Mucosa of descending colon (tissue), 3 donors: ENCODE results near the gene SEPHS2. TPM values are rescaled to one million over a fixed set of nuclear protein-coding genes. Genes with fewer than 3 reads are reported as not detected.
A peak's percentile ranks its signal among the peaks of the same experiment; 100 is the strongest.
"Not testable (repeated sequence)": the region's sequence is repeated elsewhere in the genome, so short reads cannot be mapped to it uniquely, and the experiment has no call there.

ENCODE experiments used
- ATAC-seq: fragments of 200-7000 bp; cut with Tn5 transposase; one replicate; pipeline ENCODE4 v1.9.1; 2020; ENCODE audit warnings: mild to moderate bottlenecking, moderate library complexity
- DNase-seq, 3 donors: peaks; one replicate each; pipeline ENCODE4 v3.0.0-alpha.2; 2020
- H3K36me3 ChIP-seq: fragments of 200-600 bp; one replicate; pipeline ENCODE4 v1.8.0; 2021; ENCODE audit warnings: low read depth, mild to moderate bottlenecking
- H3K4me1 ChIP-seq: fragments of 200-600 bp; one replicate; pipeline ENCODE4 v1.8.0; 2021; ENCODE audit warnings: low read depth, mild to moderate bottlenecking
- H3K4me3 ChIP-seq: fragments of 200-600 bp; one replicate; pipeline ENCODE4 v1.8.0; 2021; ENCODE audit warnings: mild to moderate bottlenecking
- H3K9me3 ChIP-seq: fragments of 200-600 bp; one replicate; pipeline ENCODE4 v1.8.0; 2021; ENCODE audit warnings: mild to moderate bottlenecking
- intact Hi-C, 2 donors: fragments of 100-400 bp; cut with DNase I in 1 of 2; cut with micrococcal nuclease in 1 of 2; formaldehyde crosslinking; loops; one replicate each; pipeline versions ENCODE4 v1.11.0 to v1.11.1; 2022; cut with DNase I, micrococcal nuclease
- total RNA-seq, 3 donors: library from RNA; stranded (reverse); fragmentation: NEBNext Ultra II Directional in 2 of 3; extraction: Animal tissue kit (Norgen Biotek cat#: 25700) in 2 of 3; gene quantifications; one replicate each; pipeline versions ENCODE4 v1.2.1 to v1.2.4, GENCODE V29; 2021 to 2023
- TF ChIP-seq, protein P1 (sequence below): fragments of 200-600 bp; IDR thresholded peaks from one replicate; pipeline ENCODE4 v1.8.0; 2022; ENCODE audit warnings: antibody characterized with exemption, mild to moderate bottlenecking
- donor health status: DM: no; HTN: no; CAD: no; lungs with moderate emphysema.
- donor health status: DM: no; HTN: no; CAD: no.
- donor health status: DM: no; HTN: yes; CAD: no.

SEPHS2 gene
- total RNA-seq, 3 donors from 2014 or later: 107 to 185 (median 142) TPM

DNA sequence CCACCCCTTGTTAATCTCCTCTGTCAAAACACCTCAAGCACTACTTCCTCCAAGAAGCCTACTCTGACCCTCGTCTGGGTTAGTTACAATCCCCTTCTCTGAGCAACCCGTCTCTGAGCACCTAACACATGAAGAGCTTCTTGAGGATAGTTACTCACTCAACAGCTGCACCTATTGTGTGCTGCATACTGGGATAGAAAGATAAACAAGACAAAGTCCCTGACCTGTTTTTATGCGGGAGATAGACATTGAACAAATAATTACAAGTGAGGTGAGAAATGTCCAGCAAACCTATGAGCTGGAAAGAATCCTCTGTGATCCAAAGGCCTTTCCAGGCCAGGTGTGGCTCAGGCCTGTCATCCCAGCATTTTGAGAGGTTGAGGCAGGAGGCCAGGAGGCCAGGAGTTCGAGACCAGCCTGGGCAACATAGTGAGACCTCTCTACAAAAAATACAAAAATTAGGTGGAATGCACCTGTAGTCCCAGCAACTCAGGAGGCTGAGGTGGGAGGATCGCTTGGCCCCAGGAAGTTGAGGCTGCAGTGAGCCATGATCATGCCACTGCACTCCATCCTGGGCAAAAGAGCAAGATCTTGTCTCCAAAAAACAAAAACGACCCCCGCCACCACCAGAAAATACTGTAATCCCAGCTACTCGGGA is 43.8 kb downstream of the SEPHS2 start:
- no peaks in the 10 kb centered on the region for H3K9me3 ChIP-seq
- H3K36me3 ChIP-seq: no peaks in the 10 kb centered on the region
- ATAC-seq: peak; percentile 12
- DNase-seq: no peak
- TF ChIP-seq, protein P1, sequence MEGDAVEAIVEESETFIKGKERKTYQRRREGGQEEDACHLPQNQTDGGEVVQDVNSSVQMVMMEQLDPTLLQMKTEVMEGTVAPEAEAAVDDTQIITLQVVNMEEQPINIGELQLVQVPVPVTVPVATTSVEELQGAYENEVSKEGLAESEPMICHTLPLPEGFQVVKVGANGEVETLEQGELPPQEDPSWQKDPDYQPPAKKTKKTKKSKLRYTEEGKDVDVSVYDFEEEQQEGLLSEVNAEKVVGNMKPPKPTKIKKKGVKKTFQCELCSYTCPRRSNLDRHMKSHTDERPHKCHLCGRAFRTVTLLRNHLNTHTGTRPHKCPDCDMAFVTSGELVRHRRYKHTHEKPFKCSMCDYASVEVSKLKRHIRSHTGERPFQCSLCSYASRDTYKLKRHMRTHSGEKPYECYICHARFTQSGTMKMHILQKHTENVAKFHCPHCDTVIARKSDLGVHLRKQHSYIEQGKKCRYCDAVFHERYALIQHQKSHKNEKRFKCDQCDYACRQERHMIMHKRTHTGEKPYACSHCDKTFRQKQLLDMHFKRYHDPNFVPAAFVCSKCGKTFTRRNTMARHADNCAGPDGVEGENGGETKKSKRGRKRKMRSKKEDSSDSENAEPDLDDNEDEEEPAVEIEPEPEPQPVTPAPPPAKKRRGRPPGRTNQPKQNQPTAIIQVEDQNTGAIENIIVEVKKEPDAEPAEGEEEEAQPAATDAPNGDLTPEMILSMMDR: no peak
- intact Hi-C loops: no loop called here
- H3K4me1 ChIP-seq: peaks cover 2% of the 10 kb centered on the region
- H3K4me3 ChIP-seq: no peak overlapping the region

DNA sequence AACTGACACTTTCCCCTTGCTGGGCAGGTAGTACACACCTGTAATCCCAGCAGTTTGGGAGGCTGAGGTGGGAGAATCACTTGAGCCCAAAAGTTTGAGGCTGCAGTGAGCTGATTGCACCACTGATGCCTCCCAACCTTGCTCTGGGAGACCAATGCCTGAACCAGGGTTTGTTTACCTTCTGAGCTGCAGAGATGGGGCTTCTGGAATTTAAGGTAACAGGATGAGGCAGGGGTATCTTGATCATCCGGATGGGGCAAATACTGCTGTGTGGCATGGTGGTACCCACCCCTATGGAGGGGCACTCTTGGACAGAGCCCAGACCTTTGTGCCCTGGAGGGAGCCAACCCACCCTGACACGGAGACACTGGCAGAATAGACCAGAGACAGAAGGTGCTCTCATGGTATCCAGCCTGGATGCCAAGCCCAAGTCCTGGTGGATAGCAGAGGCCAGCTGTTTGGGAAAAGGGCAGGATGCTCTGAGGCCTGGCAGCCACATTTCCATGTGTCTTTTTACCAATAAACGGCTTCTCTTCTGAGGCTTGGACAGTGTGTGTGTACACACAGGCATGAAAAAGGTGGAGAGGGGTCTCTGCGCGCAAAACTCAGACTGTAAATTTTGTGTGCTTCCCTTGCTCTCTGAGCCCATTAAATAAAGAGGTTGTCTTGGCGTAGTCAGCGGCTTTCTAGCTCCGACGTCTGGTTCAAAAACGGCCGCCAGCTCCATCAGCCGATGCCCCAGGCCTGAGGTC is 46.1 kb downstream of the SEPHS2 start:
- no peak for ATAC-seq
- Histone ChIP-seq H3K36me3 (no peaks in the 10 kb centered on the region), H3K4me3 (no peak overlapping the region), H3K4me1 (peaks cover 13% of the 10 kb centered on the region), H3K9me3 (no peaks in the 10 kb centered on the region)
- TF ChIP-seq, protein P1: no peak
- intact Hi-C loops: no loop called here
- no peak for DNase-seq

DNA sequence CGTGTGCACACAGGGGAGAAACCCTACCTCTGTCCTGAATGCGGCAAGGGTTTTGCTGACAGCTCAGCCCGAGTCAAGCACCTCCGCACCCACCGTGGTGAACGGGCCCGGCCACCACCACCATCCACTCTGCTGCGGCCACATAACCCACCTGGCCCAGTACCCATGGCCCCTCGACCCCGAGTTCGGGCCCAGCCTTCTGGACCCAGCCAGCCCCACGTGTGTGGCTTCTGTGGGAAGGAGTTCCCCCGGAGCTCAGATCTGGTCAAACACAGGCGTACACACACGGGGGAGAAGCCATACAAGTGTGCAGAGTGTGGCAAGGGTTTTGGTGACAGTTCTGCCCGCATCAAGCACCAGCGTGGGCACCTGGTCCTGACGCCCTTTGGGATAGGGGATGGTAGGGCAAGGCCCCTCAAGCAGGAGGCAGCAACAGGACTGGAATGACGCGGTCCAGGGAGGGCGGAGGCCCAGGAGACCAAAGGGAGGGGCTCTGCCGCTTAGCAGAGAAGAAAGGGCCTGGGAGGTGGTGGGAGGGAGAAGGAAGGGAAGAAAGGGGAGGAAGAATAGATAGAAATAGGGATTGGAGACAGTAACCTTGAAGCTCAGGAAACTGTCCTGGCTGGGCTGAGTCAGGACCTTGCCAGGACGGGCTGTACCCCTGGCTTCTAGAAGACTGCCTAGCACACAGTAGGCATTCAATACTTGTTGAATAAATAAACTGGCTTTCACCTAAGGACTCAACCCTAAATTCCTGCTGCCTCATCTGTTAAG is 46.8 kb downstream of the SEPHS2 start:
- no peak for ATAC-seq
- H3K4me1 ChIP-seq: peaks cover 13% of the 10 kb centered on the region

DNA sequence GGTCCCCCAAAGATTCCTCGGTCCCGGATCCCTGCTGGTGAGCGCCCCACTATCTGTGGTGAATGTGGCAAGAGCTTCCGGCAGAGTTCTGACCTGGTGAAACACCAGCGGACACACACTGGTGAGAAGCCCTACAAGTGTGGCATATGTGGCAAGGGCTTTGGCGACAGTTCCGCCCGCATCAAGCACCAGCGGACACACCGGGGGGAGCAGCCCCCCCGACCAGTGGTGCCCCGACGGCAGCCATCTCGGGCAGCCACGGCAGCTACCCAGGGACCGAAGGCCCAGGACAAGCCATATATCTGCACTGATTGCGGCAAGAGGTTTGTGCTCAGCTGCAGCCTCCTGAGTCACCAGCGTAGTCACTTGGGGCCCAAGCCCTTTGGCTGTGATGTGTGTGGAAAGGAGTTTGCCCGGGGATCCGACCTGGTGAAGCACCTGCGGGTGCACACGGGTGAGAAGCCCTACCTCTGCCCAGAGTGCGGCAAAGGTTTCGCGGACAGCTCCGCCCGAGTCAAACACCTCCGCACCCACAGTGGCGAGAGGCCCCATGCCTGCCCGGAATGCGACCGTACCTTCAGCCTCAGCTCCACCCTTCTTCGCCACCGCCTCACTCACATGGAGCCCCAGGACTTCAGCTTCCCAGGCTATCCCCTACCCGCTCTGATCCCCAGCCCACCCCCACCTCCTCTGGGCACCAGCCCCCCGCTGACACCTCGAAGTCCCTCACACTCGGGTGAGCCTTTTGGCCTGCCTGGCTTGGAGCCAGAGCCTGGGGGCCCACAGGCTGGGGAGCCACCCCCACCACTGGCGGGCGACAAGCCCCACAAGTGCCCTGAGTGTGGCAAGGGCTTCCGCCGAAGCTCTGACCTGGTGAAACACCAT is 47.7 kb downstream of the SEPHS2 start:
- H3K4me3 ChIP-seq: no peak overlapping the region
- H3K9me3 ChIP-seq: no peaks in the 10 kb centered on the region
- H3K36me3 ChIP-seq: no peaks in the 10 kb centered on the region
- H3K4me1 ChIP-seq: peaks cover 13% of the 10 kb centered on the region
- no peak for ATAC-seq
- intact Hi-C loops: no loop called here
- DNase-seq: peak in 1 of 3 donors; percentile 52
- TF ChIP-seq, protein P1: no peak

More for the DNA sequence above, 46.8 kb downstream of the SEPHS2 start:
- intact Hi-C loops: no loop called here
- no peak overlapping the region for H3K4me3 ChIP-seq
- TF ChIP-seq, protein P1: no peak
- H3K9me3 ChIP-seq: no peaks in the 10 kb centered on the region
- peak in 1 of 3 donors; percentile 55 for DNase-seq
- no peaks in the 10 kb centered on the region for H3K36me3 ChIP-seq

DNA sequence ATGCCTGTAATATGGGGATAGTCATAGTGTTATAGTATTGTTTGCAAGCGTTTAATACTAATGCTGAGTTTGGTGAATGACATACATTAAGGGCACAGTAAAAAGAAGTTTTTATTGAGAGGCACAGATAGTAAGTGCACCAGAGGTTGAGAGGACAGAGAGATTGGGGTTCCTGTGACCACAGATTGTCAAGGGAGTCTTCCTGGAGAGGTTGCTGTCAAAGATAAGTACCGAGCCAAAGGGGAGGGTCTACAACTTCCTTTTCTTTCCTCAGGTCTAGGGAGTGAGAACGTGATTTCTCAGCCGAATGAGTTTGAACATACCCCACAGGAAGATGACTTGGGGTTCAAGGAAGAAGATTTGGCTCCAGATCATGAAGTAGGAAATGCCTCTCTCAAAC is 48.6 kb downstream of the SEPHS2 start:
- Histone ChIP-seq H3K9me3 (no peaks in the 10 kb centered on the region), H3K4me3 (no peak overlapping the region), H3K36me3 (no peaks in the 10 kb centered on the region), H3K4me1 (peaks cover 13% of the 10 kb centered on the region)
- intact Hi-C loops: no loop called here
- DNase-seq: no peak
- TF ChIP-seq, protein P1: no peak
- ATAC-seq: no peak

DNA sequence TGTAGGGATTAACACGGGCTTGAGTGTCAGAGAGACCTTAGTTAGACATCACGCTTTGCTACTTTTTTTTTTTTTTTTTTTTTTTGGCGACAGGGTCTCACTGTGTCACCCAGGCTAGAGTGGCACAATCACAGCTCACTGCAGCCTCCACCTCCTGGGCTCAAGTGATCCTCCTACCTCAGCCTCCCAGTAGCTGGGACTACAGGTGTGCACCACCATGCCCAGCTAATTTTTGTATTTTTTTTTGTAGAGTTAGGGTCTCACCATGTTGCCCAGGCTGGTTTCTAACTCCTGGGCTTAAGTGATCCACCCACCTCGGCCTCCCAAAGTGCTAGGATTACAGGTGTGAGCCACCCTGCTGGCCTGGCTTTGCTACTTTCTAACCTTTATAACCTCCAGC is 49.0 kb downstream of the SEPHS2 start:
- H3K4me3 ChIP-seq, H3K9me3 ChIP-seq, intact Hi-C loops: not testable (repeated sequence)

More for the DNA sequence above, 49.0 kb downstream of the SEPHS2 start:
- ATAC-seq, H3K36me3 ChIP-seq, DNase-seq: not testable (repeated sequence)
- H3K4me1 ChIP-seq: peaks cover 13% of the 10 kb centered on the region
